LNCaP clone FGC (cell line): ENCODE data around the gene ABCG4.

Source experiments
- DNase-seq: peaks from one replicate; pipeline ENCODE4 v3.0.0-alpha.2; 2011; ENCODE audit warnings: low read depth
- H3K4me3 ChIP-seq: 2 replicates; pipeline ENCODE4 v1.5.1; 2011; ENCODE audit warnings: mild to moderate bottlenecking, low read depth, low read length, control low read depth
- TF ChIP-seq, protein P1 (sequence below): IDR thresholded peaks from 2 replicates; pipeline ENCODE4 v1.5.1; 2012; ENCODE audit warnings: mild to moderate bottlenecking; ENCODE audit not compliant: control insufficient read depth, insufficient read depth; ENCODE audit errors: extremely low read depth

Gene ABCG4

DNA sequence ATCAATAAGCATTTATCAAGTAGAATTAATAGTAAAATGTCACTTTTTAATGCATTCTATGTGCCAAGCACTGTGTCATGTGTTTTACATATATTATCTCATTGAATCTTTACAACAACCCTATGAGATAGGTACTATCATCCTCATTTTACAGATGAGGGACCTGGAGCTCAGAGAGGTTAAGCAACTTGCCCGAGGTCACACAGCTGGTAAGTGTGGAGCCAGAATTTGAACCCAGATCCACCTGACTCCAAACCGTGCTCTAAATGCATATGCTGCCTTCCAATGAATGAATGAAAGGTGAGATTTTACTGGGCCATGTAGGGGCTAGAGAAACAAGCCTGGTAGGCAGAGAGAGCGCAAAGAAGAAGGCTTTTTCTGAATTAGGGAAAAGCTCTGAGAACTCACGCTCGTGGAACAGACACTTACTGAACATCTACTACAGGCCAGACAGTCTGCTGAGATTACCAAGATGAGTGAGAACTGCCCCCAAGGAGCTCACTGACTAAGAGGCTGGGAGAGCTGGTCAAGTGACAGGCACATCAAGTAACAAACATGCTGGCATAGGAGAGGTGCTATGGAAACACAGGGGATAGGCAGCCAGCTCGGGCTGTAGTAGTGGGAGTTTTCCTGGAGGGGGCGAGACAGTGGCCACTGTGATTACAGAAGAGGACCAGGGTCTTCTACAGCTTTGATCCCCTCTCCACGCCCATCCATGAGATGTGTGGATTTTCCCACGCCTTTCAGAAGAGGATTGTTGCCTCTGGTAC is 4.4 kb downstream of the ABCG4 start:
- no peak overlapping the region for H3K4me3 ChIP-seq
- no peak for DNase-seq
- TF ChIP-seq, protein P1, sequence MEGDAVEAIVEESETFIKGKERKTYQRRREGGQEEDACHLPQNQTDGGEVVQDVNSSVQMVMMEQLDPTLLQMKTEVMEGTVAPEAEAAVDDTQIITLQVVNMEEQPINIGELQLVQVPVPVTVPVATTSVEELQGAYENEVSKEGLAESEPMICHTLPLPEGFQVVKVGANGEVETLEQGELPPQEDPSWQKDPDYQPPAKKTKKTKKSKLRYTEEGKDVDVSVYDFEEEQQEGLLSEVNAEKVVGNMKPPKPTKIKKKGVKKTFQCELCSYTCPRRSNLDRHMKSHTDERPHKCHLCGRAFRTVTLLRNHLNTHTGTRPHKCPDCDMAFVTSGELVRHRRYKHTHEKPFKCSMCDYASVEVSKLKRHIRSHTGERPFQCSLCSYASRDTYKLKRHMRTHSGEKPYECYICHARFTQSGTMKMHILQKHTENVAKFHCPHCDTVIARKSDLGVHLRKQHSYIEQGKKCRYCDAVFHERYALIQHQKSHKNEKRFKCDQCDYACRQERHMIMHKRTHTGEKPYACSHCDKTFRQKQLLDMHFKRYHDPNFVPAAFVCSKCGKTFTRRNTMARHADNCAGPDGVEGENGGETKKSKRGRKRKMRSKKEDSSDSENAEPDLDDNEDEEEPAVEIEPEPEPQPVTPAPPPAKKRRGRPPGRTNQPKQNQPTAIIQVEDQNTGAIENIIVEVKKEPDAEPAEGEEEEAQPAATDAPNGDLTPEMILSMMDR: no peak

DNA sequence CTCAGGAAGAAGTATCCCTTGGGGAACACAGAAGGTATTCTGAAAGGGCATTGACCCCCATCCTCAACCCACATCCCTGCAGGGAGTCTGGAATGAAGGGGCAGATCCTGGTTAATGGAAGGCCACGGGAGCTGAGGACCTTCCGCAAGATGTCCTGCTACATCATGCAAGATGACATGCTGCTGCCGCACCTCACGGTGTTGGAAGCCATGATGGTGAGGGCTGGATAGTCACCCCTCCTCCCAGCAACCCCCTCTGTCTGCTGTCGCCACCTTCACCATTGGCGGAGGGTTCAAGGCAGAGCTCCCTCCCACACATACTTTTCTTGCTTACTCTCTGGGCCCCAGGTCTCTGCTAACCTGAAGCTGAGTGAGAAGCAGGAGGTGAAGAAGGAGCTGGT is 5.3 kb downstream of the ABCG4 start:
- DNase-seq: no peak
- TF ChIP-seq, protein P1: no peak
- H3K4me3 ChIP-seq: no peak overlapping the region

DNA sequence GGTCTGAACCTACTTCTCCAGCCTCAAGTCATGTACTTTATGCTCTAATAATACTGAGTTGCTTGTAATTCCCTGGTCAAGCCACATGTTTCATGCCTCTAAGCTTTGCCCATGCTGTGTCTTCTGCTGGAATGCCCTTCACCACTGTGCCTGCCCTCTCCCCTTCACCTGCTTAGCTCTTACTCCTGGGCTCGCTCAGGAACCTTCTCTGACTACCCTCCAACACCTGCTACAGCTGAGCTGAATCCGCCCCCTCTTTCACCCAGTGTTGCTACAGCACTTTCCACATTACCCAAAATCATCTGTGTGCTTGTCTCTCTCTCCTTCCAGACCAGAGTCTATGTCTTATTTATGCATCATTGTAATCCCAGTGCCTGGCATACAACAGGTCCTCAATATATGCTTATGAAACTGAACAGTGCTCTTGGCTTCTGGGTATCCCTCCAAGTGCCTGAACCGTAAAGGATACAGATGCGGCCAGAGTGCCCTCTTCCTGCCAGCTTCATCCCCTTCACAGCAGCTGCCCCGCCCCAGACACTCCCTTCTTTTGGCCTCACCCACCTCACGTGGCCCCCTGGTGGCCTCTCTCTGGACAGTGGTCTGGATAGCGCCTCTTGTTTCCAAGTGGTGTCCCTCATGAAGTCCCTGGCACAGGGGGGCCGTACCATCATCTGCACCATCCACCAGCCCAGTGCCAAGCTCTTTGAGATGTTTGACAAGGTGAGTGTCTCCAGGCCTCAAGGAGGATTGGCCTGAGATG is 7.1 kb downstream of the ABCG4 start:
- no peak overlapping the region for H3K4me3 ChIP-seq
- DNase-seq: no peak
- TF ChIP-seq, protein P1: no peak

DNA sequence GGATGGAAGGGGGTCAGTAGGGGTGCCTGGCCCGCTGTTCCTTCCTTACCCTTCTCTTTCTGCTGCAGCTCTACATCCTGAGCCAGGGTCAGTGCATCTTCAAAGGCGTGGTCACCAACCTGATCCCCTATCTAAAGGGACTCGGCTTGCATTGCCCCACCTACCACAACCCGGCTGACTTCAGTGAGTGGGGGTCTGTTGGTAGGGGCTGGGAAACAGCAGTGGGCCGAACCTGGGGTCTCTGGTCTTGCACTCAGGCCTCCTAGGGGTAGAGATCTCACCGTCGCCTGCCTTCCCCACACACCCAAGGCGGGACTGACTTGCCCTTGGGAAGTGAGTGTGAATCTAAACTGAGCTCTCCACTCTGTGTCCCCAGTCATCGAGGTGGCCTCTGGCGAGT is 7.6 kb downstream of the ABCG4 start:
- H3K4me3 ChIP-seq: no peak overlapping the region
- no peak for DNase-seq
- TF ChIP-seq, protein P1: no peak

DNA sequence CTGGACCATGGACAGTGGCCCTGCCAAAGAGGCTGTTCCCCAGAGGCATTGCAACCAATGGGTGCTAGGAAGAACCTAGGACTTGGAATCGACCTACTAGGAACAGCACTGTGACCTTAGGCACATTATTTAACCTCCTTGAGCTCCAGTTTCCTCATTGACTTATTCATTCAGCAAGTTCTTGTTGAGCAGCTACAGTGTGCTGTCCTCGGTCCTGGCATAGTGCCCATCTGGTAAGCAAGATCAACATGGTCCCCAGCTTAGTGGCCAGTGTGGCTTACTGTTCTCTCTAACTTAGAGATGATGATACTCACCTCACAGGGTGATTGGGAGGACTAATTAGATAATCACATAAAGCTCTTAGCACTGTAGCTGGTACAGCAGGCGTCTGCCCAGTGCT is 8.2 kb downstream of the ABCG4 start:
- peak; percentile 31 for DNase-seq
- H3K4me3 ChIP-seq: no peak overlapping the region

DNA sequence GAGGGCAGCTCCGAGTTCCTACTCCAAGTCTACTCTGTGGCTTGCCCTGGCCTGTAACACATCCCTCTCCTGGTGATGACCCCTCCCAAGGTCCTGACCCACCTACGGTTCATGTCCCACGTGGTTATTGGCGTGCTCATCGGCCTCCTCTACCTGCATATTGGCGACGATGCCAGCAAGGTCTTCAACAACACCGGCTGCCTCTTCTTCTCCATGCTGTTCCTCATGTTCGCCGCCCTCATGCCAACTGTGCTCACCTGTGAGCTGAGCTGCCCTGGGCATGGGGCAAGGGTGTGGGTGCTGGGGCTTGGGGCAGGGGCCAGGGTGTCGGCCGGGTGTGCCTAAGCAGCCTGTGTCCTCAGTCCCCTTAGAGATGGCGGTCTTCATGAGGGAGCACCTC is 9.6 kb downstream of the ABCG4 start:
- no peak overlapping the region for H3K4me3 ChIP-seq
- TF ChIP-seq, protein P1: no peak
- DNase-seq: no peak

More for the DNA sequence above, 8.2 kb downstream of the ABCG4 start:
- TF ChIP-seq, protein P1: no peak

DNA sequence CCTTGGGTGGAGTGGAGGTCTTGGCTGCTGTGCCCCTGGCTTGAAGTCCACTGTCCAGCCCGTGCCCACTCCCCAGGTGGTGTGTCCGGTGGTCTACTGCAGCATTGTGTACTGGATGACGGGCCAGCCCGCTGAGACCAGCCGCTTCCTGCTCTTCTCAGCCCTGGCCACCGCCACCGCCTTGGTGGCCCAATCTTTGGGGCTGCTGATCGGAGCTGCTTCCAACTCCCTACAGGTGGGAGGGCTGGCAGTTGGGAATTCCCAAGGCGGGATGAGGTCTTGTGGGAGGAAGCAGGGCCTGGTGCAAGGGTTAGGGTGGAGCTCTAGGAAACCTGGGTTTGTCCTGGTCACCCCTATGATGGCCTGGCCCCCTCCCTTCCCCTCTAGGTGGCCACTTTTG is 11.3 kb downstream of the ABCG4 start:
- TF ChIP-seq, protein P1: no peak
- DNase-seq: no peak
- no peak overlapping the region for H3K4me3 ChIP-seq
